PC-9 (cell line): ENCODE results near the gene EPS15. TPM values are rescaled to one million over a fixed set of nuclear protein-coding genes. Genes with fewer than 3 reads are reported as not detected.
"Not testable (repeated sequence)": the region's sequence is repeated elsewhere in the genome, so short reads cannot be mapped to it uniquely, and the experiment has no call there.

Source experiments
- BruUV-seq: library from RNA; stranded (reverse); fragments of 400-500 nt; replicated peaks from 2 replicates; lab custom pipeline; 2021; lab: Mats Ljungman, UMichigan
- CTCF ChIA-PET: fragments of 300-600 bp; sonication (Branson Sonifier 250); formaldehyde crosslinking; loops from one replicate; lab custom pipeline; 2022; ENCODE audit warnings: antibody characterized with exemption; lab: Charles Lee
- POLR2A ChIA-PET: fragments of 300-600 bp; sonication (Branson Sonifier 250); formaldehyde crosslinking; loops from one replicate; lab custom pipeline; 2022; ENCODE audit warnings: antibody characterized with exemption; ENCODE audit not compliant: unreplicated experiment; lab: Charles Lee
- DNase-seq, 2 experiments: peaks; one replicate each; pipeline versions ENCODE4 v3.0.0 to v3.0.0-alpha.2; 2015 to 2022; ENCODE audit warnings: mixed read lengths in 1 of 2
- H2AFZ ChIP-seq: fragments of 200-600 bp; sonication (generic); 2 replicates; pipeline ENCODE4 v1.8.1; 2017; ENCODE audit warnings: antibody characterized with exemption
- H3F3A ChIP-seq: fragments of 200-600 bp; sonication (generic); 2 replicates; pipeline ENCODE4 v1.8.1; 2017; ENCODE audit warnings: antibody characterized with exemption, mild to moderate bottlenecking, low read depth; ENCODE audit not compliant: insufficient read depth
- H3K27ac ChIP-seq: fragments of 200-600 bp; sonication (generic); 2 replicates; pipeline ENCODE4 v1.6.1; 2016; ENCODE audit warnings: mixed run types
- H3K27me3 ChIP-seq: fragments of 200-600 bp; sonication (generic); 2 replicates; pipeline ENCODE4 v1.6.1; 2016; ENCODE audit warnings: low read depth, mixed run types; ENCODE audit not compliant: insufficient read depth
- H3K36me3 ChIP-seq: fragments of 200-600 bp; sonication (generic); 2 replicates; pipeline ENCODE4 v1.6.1; 2016; ENCODE audit warnings: low read depth, mixed run types
- H3K4me1 ChIP-seq: fragments of 200-600 bp; sonication (generic); replicated peaks from 2 replicates; pipeline ENCODE4 v1.6.1; 2016; ENCODE audit warnings: mixed run types; ENCODE audit not compliant: insufficient read depth
- H3K4me2 ChIP-seq: fragments of 200-600 bp; sonication (generic); 2 replicates; pipeline ENCODE4 v1.6.1; 2017; ENCODE audit warnings: mixed run types
- H3K4me3 ChIP-seq: fragments of 200-600 bp; sonication (generic); 2 replicates; pipeline ENCODE4 v1.6.1; 2016; ENCODE audit warnings: mixed run types
- H3K79me2 ChIP-seq: fragments of 200-600 bp; sonication (generic); 2 replicates; pipeline ENCODE4 v1.6.1; 2017; ENCODE audit warnings: low read depth, mixed run types
- H3K9me2 ChIP-seq: fragments of 200-600 bp; sonication (generic); 2 replicates; pipeline ENCODE4 v1.8.1; 2017; ENCODE audit warnings: mild to moderate bottlenecking; ENCODE audit not compliant: insufficient read depth
- H3K9me3 ChIP-seq: fragments of 200-600 bp; sonication (generic); 2 replicates; pipeline ENCODE4 v1.8.1; 2016; ENCODE audit warnings: low read depth; ENCODE audit not compliant: insufficient read depth
- H4K20me1 ChIP-seq: fragments of 200-600 bp; sonication (generic); 2 replicates; pipeline ENCODE4 v1.8.1; 2017; ENCODE audit not compliant: insufficient read depth
- EZH2 ChIP-seq: fragments of 200-600 bp; sonication (generic); IDR thresholded peaks from 2 replicates; pipeline ENCODE4 v1.8.0; 2017; ENCODE audit warnings: antibody characterized with exemption, low read depth
- intact Hi-C: fragments of 100-400 bp; cut with micrococcal nuclease; formaldehyde crosslinking; loops from one replicate; pipeline ENCODE4 v1.10.0; 2022; ENCODE audit not compliant: unreplicated experiment
- total RNA-seq: library from RNA; stranded (reverse); gene quantifications from 2 replicates; pipeline ENCODE4 v1.2.3, GENCODE V29; 2021
- TF ChIP-seq, protein P1 (sequence below): fragments of 200-600 bp; sonication (generic); conservative IDR thresholded peaks from 2 replicates; pipeline ENCODE4 v1.6.1; 2017; ENCODE audit warnings: mixed run types, antibody characterized with exemption, mild to moderate bottlenecking, moderate library complexity

EPS15 gene
- total RNA-seq, 1 experiment from 2014 or later: 60.1 TPM

DNA sequence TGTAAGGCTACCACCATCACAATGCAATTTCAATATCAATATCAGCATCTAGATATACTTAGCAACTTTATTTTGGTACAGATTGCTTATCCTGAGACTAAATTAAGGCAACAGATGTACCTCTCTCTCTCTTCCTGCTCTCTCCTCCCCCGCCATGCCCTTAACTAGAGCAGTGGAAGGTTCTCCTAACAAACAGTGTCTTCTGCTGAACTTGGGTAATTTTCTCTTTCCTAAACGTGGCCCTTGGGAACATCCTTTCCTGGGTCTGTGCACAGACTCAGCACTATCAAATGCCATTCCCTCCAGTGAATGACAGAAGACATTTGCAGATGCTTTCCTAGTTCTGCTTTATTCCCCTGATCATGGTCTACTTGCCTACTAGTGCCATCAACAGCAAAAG, 103.1 kb downstream of the EPS15 start:
- DNase-seq: no peak
- Histone ChIP-seq H2AFZ (no peak overlapping the region), H3K27me3 (no peaks in the 10 kb centered on the region), H3K36me3 (0 out of 2 replicates have a peak, but pooled peaks cover 7% of the 10 kb centered on the region), H3K9me2 (no peaks in the 10 kb centered on the region), H3F3A (peaks cover 9% of the 10 kb centered on the region), H3K4me3 (no peak overlapping the region), H3K79me2 (no peaks in the 10 kb centered on the region), H3K27ac (no peak overlapping the region), H3K9me3 (no peaks in the 10 kb centered on the region), H3K4me1 (no peaks in the 10 kb centered on the region), H3K4me2 (no peak overlapping the region), H4K20me1 (no peaks in the 10 kb centered on the region)
- TF ChIP-seq, protein P1, sequence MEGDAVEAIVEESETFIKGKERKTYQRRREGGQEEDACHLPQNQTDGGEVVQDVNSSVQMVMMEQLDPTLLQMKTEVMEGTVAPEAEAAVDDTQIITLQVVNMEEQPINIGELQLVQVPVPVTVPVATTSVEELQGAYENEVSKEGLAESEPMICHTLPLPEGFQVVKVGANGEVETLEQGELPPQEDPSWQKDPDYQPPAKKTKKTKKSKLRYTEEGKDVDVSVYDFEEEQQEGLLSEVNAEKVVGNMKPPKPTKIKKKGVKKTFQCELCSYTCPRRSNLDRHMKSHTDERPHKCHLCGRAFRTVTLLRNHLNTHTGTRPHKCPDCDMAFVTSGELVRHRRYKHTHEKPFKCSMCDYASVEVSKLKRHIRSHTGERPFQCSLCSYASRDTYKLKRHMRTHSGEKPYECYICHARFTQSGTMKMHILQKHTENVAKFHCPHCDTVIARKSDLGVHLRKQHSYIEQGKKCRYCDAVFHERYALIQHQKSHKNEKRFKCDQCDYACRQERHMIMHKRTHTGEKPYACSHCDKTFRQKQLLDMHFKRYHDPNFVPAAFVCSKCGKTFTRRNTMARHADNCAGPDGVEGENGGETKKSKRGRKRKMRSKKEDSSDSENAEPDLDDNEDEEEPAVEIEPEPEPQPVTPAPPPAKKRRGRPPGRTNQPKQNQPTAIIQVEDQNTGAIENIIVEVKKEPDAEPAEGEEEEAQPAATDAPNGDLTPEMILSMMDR: no peak
- TF ChIP-seq EZH2: no peak
- BruUV-seq: no TSS peak
- ChIA-PET CTCF (no interaction called here), POLR2A (no interaction called here)
- intact Hi-C loops: no loop called here

DNA sequence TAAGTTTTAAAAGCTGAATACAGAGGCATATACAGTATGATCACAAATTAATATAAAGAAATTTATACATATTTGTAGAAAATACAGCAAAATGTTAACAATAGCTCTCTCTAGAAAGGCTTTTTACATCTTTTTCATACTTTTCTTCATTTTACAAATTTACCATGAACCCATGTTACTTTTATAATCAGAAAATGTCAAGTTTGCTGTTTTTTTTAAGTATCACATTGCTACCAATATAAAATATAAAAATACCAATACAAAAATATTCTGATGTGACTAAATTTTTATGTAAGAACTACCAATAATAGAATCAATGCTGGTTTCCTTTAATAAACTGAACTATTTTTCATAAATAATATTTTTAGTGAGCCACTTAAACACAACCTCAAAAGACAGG, 104.3 kb downstream of the EPS15 start:
- Histone ChIP-seq H2AFZ (no peak overlapping the region), H4K20me1 (no peaks in the 10 kb centered on the region), H3K27me3 (no peaks in the 10 kb centered on the region), H3K9me2 (no peaks in the 10 kb centered on the region), H3K4me3 (no peak overlapping the region), H3K9me3 (no peaks in the 10 kb centered on the region), H3F3A (peaks cover 10% of the 10 kb centered on the region), H3K36me3 (no peaks in the 10 kb centered on the region), H3K4me1 (no peaks in the 10 kb centered on the region), H3K27ac (no peak overlapping the region), H3K4me2 (no peak overlapping the region), H3K79me2 (no peaks in the 10 kb centered on the region)
- CTCF ChIA-PET: no interaction called here
- DNase-seq: no peak
- TF ChIP-seq, protein P1: no peak
- TF ChIP-seq EZH2: no peak
- POLR2A ChIA-PET: no interaction called here
- intact Hi-C loops: no loop called here
- no TSS peak for BruUV-seq

DNA sequence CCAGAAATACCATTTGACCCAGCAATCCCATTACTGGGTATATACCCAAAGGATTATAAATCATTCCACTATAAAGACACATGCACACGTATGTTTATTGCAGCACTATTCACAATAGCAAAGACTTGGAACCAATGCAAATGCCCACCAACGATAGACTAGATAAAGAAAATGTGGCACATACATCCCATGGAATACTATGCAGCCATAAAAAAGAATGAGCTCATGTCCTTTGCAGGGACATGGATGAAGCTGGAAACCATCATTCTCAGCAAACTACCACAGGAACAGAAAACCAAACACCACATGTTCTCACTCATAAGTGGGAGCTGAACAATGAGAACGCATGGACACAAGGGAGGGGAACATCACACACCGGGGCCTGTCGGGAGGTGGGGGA, 107.2 kb downstream of the EPS15 start:
- H3K9me3 ChIP-seq, intact Hi-C loops, DNase-seq, H3K4me1 ChIP-seq, CTCF ChIA-PET, POLR2A ChIA-PET, H4K20me1 ChIP-seq, H3K4me2 ChIP-seq, H3K4me3 ChIP-seq, H3K27ac ChIP-seq, H2AFZ ChIP-seq, H3K79me2 ChIP-seq, H3K27me3 ChIP-seq, BruUV-seq, H3K9me2 ChIP-seq, H3K36me3 ChIP-seq: not testable (repeated sequence)
- H3F3A ChIP-seq: peaks cover 10% of the 10 kb centered on the region
